Measurements from ENCODE around the gene FOXQ1.

FOXQ1 gene

DNA sequence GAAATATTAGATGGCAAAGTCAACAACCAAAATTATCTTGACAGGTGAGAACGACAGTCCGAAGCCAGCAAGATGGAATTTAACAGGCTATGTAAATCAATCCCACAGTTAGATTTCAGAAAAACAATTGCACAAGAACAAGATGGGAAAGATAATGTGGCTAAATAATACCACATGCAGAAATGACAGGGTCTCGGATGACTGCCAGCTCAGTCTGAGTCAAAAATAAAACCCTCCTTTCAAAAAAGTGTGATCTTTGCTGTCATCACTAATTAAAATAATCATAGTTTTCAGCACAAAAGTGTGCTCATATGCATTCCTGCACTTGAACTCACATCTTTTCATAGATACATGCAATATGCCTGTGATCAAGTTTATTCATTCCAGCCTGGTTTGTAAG lies 25.9 kb downstream of the FOXQ1 start:
- no peak for DNase-seq (ENCODE audit: low read depth)
- no peak overlapping the region for H3K4me3 ChIP-seq (ENCODE audit: low read depth, low read length)
- TF ChIP-seq, protein P1, sequence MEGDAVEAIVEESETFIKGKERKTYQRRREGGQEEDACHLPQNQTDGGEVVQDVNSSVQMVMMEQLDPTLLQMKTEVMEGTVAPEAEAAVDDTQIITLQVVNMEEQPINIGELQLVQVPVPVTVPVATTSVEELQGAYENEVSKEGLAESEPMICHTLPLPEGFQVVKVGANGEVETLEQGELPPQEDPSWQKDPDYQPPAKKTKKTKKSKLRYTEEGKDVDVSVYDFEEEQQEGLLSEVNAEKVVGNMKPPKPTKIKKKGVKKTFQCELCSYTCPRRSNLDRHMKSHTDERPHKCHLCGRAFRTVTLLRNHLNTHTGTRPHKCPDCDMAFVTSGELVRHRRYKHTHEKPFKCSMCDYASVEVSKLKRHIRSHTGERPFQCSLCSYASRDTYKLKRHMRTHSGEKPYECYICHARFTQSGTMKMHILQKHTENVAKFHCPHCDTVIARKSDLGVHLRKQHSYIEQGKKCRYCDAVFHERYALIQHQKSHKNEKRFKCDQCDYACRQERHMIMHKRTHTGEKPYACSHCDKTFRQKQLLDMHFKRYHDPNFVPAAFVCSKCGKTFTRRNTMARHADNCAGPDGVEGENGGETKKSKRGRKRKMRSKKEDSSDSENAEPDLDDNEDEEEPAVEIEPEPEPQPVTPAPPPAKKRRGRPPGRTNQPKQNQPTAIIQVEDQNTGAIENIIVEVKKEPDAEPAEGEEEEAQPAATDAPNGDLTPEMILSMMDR (IDR thresholded peaks at IDR 0.05; ENCODE audit: low read depth, low read length), result no peak

DNA sequence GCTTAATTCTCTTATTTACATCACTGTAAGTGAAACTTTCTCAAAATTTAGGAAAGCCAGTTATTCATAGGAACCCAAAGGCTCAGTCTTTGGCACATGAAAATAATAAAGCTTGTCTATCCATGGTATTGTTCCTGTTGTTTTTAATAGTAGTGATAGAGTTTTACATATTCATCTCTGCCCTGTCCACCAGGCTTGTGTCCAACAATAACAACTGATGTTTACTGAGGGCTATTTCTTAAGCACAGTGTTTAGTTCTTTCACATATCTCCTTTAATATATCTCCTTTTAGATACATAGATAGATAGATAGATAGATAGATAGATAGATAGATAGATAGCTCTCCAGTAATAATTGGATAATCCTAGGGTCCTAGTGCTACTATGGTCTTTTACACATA lies 34.2 kb downstream of the FOXQ1 start:
- no peak for DNase-seq (ENCODE audit: low read depth)
- H3K4me3 ChIP-seq (ENCODE audit: low read depth, low read length), result no peak overlapping the region
- TF ChIP-seq POLR2A (IDR thresholded peaks at IDR 0.05; ENCODE audit: extremely low read depth, insufficient read length) (no peak), MYC (IDR thresholded peaks at IDR 0.05; ENCODE audit: low read depth, low read length) (no peak)
- TF ChIP-seq, protein P1 (IDR thresholded peaks at IDR 0.05; ENCODE audit: low read depth, low read length), result no peak
- TF ChIP-seq, protein P2, sequence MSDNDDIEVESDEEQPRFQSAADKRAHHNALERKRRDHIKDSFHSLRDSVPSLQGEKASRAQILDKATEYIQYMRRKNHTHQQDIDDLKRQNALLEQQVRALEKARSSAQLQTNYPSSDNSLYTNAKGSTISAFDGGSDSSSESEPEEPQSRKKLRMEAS (IDR thresholded peaks at IDR 0.05; ENCODE audit: low read depth, low read length), result no peak

DNA sequence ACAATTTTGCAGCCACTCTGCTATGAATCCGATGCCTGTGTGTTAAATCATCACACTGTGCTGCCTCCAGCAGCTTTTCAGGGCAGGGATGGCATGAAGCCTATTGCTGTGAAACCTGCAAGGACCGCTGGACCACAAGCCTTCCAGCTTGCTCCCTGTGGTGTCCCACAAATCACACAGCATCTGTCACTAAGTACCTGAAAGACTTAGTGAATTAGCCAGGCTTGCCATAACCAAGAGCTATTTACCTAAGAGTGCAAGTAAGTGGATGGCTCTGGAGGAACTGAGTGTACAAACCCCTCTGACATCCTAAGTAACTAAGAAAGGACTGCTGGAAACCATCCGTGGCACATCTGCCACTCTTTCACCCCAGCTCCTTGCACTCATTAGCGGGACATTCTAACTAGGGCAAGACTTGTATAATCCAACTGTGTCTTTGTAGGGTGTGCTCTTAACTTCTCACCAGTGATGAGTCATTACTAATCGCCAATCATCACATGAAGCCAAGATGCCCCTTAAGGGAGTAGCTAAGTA lies 34.7 kb downstream of the FOXQ1 start:
- H3K4me3 ChIP-seq (ENCODE audit: low read depth, low read length), result no peak overlapping the region
- peak; percentile 40 for DNase-seq (ENCODE audit: low read depth)
- TF ChIP-seq, protein P1 (IDR thresholded peaks at IDR 0.05; ENCODE audit: low read depth, low read length), result no peak
- TF ChIP-seq, protein P2 (IDR thresholded peaks at IDR 0.05; ENCODE audit: low read depth, low read length), result no peak
- no peak for TF ChIP-seq POLR2A (IDR thresholded peaks at IDR 0.05; ENCODE audit: extremely low read depth, insufficient read length)
- TF ChIP-seq MYC (IDR thresholded peaks at IDR 0.05; ENCODE audit: low read depth, low read length), result no peak

DNA sequence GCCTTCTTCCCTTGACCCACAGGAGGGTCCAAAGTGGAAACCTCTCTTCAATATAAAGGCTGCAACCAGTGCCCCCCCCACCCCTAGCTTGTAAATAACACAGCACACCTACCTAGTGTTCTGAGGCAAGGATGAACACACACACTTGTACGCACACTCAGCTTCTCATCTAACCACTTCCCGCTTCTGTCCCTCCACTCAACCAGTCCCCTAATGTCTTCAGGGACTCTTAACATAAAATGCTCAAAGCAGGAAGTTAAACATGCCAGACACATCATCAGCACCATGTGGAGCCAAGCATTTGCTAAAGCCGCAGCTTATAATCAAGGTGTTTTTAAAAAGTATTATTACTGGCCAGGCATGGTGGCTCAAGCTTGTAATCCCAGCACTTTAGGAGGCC lies 35.3 kb downstream of the FOXQ1 start:
- no peak overlapping the region for H3K4me3 ChIP-seq (ENCODE audit: low read depth, low read length)
- peak; percentile 39; the same call in 1 of the 2 replicates for TF ChIP-seq MYC (IDR thresholded peaks at IDR 0.05; ENCODE audit: low read depth, low read length)
- TF ChIP-seq, protein P2 (IDR thresholded peaks at IDR 0.05; ENCODE audit: low read depth, low read length), result peak; percentile 44; the same call in 1 of the 2 replicates
- TF ChIP-seq POLR2A (IDR thresholded peaks at IDR 0.05; ENCODE audit: extremely low read depth, insufficient read length), result no peak
- peak; percentile 61 for DNase-seq (ENCODE audit: low read depth)

DNA sequence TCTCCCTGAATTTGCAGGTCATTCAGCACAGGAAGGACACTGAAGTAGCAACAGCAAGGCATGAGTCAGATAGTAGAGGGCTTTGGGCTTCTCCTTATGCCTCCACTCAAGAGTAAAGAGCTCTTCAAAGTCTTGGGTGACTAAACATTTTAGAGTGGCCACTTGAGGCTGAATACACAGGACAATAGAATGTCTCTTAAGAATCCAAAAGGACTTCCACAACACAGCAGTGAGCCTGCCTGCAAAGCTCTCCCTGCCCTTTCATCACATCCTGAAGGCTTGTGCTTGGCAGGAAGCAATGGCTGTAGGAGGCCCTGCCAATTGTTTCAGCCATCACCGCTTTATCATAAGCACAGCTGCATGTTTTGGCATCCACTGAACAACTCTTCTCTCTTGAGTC lies 36.8 kb downstream of the FOXQ1 start:
- TF ChIP-seq, protein P1 (IDR thresholded peaks at IDR 0.05; ENCODE audit: low read depth, low read length), result no peak
- TF ChIP-seq POLR2A (IDR thresholded peaks at IDR 0.05; ENCODE audit: extremely low read depth, insufficient read length) (no peak), MYC (IDR thresholded peaks at IDR 0.05; ENCODE audit: low read depth, low read length) (no peak)
- TF ChIP-seq, protein P2 (IDR thresholded peaks at IDR 0.05; ENCODE audit: low read depth, low read length), result no peak
- peak; percentile 25 for DNase-seq (ENCODE audit: low read depth)
- H3K4me3 ChIP-seq (ENCODE audit: low read depth, low read length), result no peak overlapping the region

DNA sequence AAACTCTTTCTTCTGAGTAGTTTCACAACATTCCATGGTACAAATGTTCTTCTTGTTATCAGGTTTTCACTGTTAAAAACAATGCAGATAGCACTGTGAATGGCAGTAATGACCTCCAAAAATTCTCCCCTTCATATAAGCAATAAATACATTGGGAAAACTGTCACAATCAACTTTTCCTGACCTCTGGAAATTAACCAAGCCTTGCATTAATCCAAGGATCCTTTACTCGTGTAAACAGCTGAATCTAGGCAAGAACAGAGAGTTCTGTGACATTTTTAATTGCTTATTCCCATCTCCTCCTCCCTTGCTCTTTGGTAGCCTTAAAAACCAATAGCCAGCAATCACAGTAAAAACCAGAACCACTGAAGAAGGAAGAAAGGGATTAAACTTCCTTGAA lies 37.8 kb downstream of the FOXQ1 start:
- DNase-seq (ENCODE audit: low read depth), result no peak
- no peak overlapping the region for H3K4me3 ChIP-seq (ENCODE audit: low read depth, low read length)
- TF ChIP-seq POLR2A (IDR thresholded peaks at IDR 0.05; ENCODE audit: extremely low read depth, insufficient read length), result no peak
- TF ChIP-seq, protein P2 (IDR thresholded peaks at IDR 0.05; ENCODE audit: low read depth, low read length), result no peak
- TF ChIP-seq, protein P1 (IDR thresholded peaks at IDR 0.05; ENCODE audit: low read depth, low read length), result no peak
- no peak for TF ChIP-seq MYC (IDR thresholded peaks at IDR 0.05; ENCODE audit: low read depth, low read length)
